ENCODE results near the gene STAT3.
A peak's percentile ranks its signal among the peaks of the same experiment; 100 is the strongest.

DNA sequence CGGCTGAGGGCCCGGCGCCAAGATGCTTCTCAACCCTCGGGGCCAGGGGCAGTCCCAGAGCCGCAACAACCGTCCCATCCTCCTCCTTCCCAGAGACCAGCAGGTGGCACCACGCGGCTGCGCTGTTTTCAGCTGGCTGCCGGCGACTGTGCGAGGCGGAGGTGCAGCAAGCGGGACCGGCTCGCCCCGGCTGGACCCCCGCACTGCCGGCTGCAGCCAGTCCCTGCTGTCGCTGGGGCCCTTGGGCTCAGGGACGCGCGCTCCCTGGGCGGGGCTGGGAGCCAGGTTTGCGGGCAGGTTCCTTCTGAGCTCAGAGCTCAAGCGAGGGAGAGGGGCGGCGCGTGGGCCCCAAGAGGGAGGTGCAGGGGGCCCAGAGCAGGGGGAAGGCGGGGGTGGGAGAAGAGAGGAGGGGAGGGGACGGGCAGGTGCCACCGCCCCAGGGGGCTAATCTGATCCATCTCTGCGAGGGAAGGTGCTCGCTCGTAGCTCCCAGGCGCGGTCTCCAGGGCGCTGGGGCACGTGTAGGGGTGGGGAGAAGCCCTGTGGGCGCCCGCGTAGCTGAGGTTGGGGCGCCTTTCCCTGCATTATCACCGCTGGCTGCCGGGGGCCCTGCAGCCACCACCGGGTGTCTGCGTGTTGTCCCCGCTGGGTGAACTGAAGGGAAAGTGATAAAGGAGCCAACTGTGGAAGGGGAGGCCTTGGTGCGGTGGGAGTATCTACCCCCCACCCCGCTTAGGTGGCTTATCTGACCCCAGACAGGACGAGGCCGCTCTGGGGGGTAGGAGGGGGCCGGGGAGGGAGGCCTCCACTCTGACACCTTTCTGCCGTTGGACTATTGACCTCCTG lies 75.7 kb downstream of the STAT3 start:
- TF ChIP-seq, protein P1, sequence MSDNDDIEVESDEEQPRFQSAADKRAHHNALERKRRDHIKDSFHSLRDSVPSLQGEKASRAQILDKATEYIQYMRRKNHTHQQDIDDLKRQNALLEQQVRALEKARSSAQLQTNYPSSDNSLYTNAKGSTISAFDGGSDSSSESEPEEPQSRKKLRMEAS (IDR thresholded peaks at IDR 0.05; ENCODE audit: low read depth, low read length): peak; percentile 71; the same call in 1 of the 2 replicates
- TF ChIP-seq, protein P2, sequence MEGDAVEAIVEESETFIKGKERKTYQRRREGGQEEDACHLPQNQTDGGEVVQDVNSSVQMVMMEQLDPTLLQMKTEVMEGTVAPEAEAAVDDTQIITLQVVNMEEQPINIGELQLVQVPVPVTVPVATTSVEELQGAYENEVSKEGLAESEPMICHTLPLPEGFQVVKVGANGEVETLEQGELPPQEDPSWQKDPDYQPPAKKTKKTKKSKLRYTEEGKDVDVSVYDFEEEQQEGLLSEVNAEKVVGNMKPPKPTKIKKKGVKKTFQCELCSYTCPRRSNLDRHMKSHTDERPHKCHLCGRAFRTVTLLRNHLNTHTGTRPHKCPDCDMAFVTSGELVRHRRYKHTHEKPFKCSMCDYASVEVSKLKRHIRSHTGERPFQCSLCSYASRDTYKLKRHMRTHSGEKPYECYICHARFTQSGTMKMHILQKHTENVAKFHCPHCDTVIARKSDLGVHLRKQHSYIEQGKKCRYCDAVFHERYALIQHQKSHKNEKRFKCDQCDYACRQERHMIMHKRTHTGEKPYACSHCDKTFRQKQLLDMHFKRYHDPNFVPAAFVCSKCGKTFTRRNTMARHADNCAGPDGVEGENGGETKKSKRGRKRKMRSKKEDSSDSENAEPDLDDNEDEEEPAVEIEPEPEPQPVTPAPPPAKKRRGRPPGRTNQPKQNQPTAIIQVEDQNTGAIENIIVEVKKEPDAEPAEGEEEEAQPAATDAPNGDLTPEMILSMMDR (IDR thresholded peaks at IDR 0.05; ENCODE audit: low read depth, low read length): peak; percentile 48
